ENCODE results near the gene FEM1B. TPM values are rescaled to one million over a fixed set of nuclear protein-coding genes. Genes with fewer than 3 reads are reported as not detected.

Gene FEM1B
- total RNA-seq, 2 experiments from 2014 or later, result 83.2 to 94.9 TPM

DNA sequence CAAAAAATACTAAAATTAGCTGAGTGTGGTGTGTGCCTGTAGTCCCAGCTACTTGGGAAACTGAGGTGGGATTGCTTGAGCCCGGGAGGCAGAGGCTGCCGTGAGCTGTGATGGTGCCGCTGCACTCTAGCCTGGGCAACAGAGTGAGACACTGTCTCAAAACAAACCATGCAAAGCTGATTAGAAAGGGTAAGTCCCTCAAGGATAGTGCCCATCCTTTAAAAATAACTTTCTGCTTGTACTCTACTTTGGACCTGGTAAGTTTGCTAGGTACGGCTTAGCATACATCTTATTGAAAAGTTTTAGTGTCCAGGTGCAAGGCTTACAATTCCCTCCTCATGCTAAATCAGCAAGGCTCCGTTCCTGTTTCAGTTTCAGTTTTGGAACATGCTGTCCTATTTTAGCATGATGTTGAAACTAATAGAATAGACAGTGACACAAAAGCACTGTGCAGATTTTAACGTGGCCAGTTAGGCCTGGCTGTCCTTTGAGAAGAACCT lies 21.4 kb downstream of the FEM1B start:
- Histone ChIP-seq H3K4me1 (ENCODE audit: insufficient read depth, low read length) (peaks cover 13% of the 10 kb centered on the region), H3K9me3 (ENCODE audit: control insufficient read depth in 1 of 2, insufficient read depth in 1 of 2, low read length in 2 of 2) (no peaks in the 10 kb centered on the region), H3K27ac (ENCODE audit: low read depth in 1 of 2, low read length in 2 of 2) (peak overlapping the region in 1 of 2 donors; percentile 45), H3K27me3 (ENCODE audit: control insufficient read depth in 1 of 2, insufficient read depth in 2 of 2, low read length in 2 of 2) (no peaks in the 10 kb centered on the region), H3K4me3 (ENCODE audit: low read length) (peak overlapping the region; percentile 53), H3K36me3 (ENCODE audit: insufficient read depth, low read length) (peaks cover under 1% of the 10 kb centered on the region)
- TF ChIP-seq, protein P1, sequence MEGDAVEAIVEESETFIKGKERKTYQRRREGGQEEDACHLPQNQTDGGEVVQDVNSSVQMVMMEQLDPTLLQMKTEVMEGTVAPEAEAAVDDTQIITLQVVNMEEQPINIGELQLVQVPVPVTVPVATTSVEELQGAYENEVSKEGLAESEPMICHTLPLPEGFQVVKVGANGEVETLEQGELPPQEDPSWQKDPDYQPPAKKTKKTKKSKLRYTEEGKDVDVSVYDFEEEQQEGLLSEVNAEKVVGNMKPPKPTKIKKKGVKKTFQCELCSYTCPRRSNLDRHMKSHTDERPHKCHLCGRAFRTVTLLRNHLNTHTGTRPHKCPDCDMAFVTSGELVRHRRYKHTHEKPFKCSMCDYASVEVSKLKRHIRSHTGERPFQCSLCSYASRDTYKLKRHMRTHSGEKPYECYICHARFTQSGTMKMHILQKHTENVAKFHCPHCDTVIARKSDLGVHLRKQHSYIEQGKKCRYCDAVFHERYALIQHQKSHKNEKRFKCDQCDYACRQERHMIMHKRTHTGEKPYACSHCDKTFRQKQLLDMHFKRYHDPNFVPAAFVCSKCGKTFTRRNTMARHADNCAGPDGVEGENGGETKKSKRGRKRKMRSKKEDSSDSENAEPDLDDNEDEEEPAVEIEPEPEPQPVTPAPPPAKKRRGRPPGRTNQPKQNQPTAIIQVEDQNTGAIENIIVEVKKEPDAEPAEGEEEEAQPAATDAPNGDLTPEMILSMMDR (IDR thresholded peaks at IDR 0.05), result no peak
- Mint-ChIP-seq H3K4me1 (ENCODE audit: low read depth) (peaks cover 57% of the 10 kb centered on the region), H3K36me3 (ENCODE audit: low read depth) (peaks cover 22% of the 10 kb centered on the region), H3K27me3 (no peaks in the 10 kb centered on the region), H3K9me3 (no peaks in the 10 kb centered on the region), H3K27ac (peak overlapping the region; percentile 88), H3K4me3 (peak overlapping the region; percentile 80)
- peak; percentile 82 for ATAC-seq (ENCODE audit: poor library complexity)
- POLR2A ChIA-PET, result interaction anchor here (0.6 to 3.4 kb wide), 6 partner anchors 8 to 46 kb away, joined by 4 to 37 read pairs (median 5); partner anchors contain the start of gene FEM1B
- intact Hi-C loops (cut with DNase I, micrococcal nuclease), result loop anchor here (2.0 kb wide), 2 partner anchors 14 to 20 kb away; no protein-coding TSS in a partner anchor
- CTCF ChIA-PET, result interaction anchor here (1.5 to 3.8 kb wide), 2 partner anchors 7 to 21 kb away, joined by 6 to 18 read pairs; partner anchors contain the start of gene FEM1B
- DNase-seq, result peak in 4 of 14 experiments; percentile 14 to 67 (median 59)

DNA sequence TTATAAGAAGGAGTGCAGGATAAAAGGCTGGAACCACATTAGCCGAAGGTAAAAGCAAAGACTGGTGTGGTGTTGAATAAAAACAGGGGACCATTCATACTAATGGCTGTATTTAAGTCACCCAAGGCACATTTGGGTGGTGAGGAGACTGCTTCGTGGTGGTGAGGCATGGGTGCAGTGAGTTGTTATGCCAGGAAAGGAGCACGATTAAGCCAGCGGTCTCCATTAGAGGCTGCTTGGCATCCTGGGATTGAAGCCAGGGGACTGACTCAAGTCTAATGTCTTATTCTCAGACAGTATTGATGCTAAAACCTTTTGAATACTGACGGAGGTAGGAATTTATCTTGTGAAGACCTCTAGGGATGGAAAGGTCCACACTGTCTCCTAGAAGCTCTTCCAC lies 21.9 kb downstream of the FEM1B start:
- H3K4me1 Mint-ChIP-seq (ENCODE audit: low read depth), result peaks cover 60% of the 10 kb centered on the region

DNA sequence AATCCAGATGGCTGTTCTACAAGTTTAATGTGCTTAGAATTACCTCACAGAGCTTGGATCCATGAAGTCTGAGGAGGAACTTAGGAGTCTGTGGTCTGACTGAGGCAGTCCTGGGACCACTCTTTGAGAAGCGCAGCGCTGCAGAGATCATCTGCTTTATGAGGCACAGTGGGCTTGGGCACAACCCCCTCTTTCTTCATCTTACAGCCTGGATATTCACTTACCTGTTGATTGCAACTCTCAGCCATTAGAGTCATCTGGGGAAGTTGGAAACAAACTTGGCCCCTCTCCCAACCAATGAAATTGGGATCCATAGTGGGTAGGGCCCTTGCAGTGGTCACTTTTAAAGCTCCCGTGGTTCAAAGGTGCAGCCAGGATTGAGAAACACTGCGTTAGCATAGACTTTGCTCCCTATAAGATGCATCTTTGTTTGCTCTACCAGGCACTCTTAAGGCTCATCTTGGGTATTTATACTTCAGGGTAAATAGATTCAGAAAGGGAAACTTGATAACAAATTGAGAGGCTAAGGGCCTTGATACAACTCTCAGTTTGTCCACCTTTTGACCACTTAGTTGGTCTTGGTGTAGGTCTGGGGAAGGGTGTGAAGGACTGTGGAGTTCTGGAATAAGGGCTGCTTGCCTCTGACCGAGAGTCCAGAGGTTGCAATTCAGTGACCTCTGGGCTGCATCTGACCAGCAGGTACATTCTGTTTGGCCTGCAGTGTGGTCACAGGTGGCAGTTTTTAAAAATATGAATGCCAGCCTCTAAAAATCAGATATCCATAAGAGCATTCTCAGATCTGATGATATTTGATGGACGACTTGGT lies 22.8 kb downstream of the FEM1B start:
- Histone ChIP-seq H3K4me1 (ENCODE audit: insufficient read depth, low read length) (peaks cover 13% of the 10 kb centered on the region), H3K36me3 (ENCODE audit: insufficient read depth, low read length) (no peaks in the 10 kb centered on the region), H3K4me3 (ENCODE audit: low read length) (no peak overlapping the region), H3K27ac (ENCODE audit: low read depth in 1 of 2, low read length in 2 of 2) (no peak overlapping the region), H3K9me3 (ENCODE audit: control insufficient read depth in 1 of 2, insufficient read depth in 1 of 2, low read length in 2 of 2) (no peaks in the 10 kb centered on the region), H3K27me3 (ENCODE audit: control insufficient read depth in 1 of 2, insufficient read depth in 2 of 2, low read length in 2 of 2) (no peaks in the 10 kb centered on the region)
- DNase-seq (peak in 1 of 14 experiments; percentile 4), ATAC-seq (ENCODE audit: poor library complexity) (no peak)
- TF ChIP-seq, protein P1 (IDR thresholded peaks at IDR 0.05), result no peak
- Mint-ChIP-seq H3K27ac (peak overlapping the region; percentile 88), H3K4me1 (ENCODE audit: low read depth) (peaks cover 52% of the 10 kb centered on the region), H3K36me3 (ENCODE audit: low read depth) (peaks cover 9% of the 10 kb centered on the region), H3K9me3 (no peaks in the 10 kb centered on the region), H3K27me3 (no peaks in the 10 kb centered on the region), H3K4me3 (peak overlapping the region; percentile 4)
- ChIA-PET CTCF (no interaction called here), POLR2A (interaction anchor here (3.4 kb wide), 1 partner anchor 23 kb away, joined by 37 read pairs; the partner anchor contains the start of gene FEM1B)
- intact Hi-C loops (cut with DNase I, micrococcal nuclease), result no loop called here

More for the DNA sequence above, 21.9 kb downstream of the FEM1B start:
- peak; percentile 32 for ATAC-seq (ENCODE audit: poor library complexity)
- TF ChIP-seq, protein P1 (IDR thresholded peaks at IDR 0.05), result no peak
- peaks cover 18% of the 10 kb centered on the region for H3K36me3 Mint-ChIP-seq (ENCODE audit: low read depth)
- H3K27me3 Mint-ChIP-seq, result no peaks in the 10 kb centered on the region
- intact Hi-C loops (cut with DNase I, micrococcal nuclease), result loop anchor here (2.0 kb wide), 2 partner anchors 15 to 21 kb away; no protein-coding TSS in a partner anchor
- POLR2A ChIA-PET, result interaction anchor here (1.7 to 3.4 kb wide), 3 partner anchors 17 to 22 kb away, joined by 5 to 37 read pairs (median 11); partner anchors contain the start of gene FEM1B
- CTCF ChIA-PET, result interaction anchor here (1.5 kb wide), 1 partner anchor 21 kb away, joined by 6 read pairs; the partner anchor contains the start of gene FEM1B
- peak overlapping the region; percentile 75 for H3K4me3 Mint-ChIP-seq
- Histone ChIP-seq H3K36me3 (ENCODE audit: insufficient read depth, low read length) (no peaks in the 10 kb centered on the region), H3K27me3 (ENCODE audit: control insufficient read depth in 1 of 2, insufficient read depth in 2 of 2, low read length in 2 of 2) (no peaks in the 10 kb centered on the region), H3K9me3 (ENCODE audit: control insufficient read depth in 1 of 2, insufficient read depth in 1 of 2, low read length in 2 of 2) (no peaks in the 10 kb centered on the region), H3K27ac (ENCODE audit: low read depth in 1 of 2, low read length in 2 of 2) (peak overlapping the region in 1 of 2 donors; percentile 45), H3K4me3 (ENCODE audit: low read length) (peak overlapping the region; percentile 53), H3K4me1 (ENCODE audit: insufficient read depth, low read length) (peaks cover 13% of the 10 kb centered on the region)
- H3K9me3 Mint-ChIP-seq, result no peaks in the 10 kb centered on the region
- H3K27ac Mint-ChIP-seq, result peak overlapping the region; percentile 88
- peak in 2 of 14 experiments; percentile 8 to 12 for DNase-seq
